Stimulated activated CD8-positive, alpha-beta memory T cell treated with anti-CD3 and anti-CD28 coated beads, Interleukin-7, amount 100 ng/mL, for 1 hour (primary cell): ENCODE results near the gene TMEM217.
A peak's percentile ranks its signal among the peaks of the same experiment; 100 is the strongest.
"Not testable (repeated sequence)": the region's sequence is repeated elsewhere in the genome, so short reads cannot be mapped to it uniquely, and the experiment has no call there.

ENCODE experiments used
- DNase-seq, 2 donors: peaks; one replicate each; pipeline ENCODE4 v3.0.0-alpha.2; 2020; ENCODE audit warnings: low read depth in 2 of 2

Gene TMEM217

GRCh38 chr6:37218511-37218910 is 39.4 kb downstream of the TMEM217 start:
- DNase-seq = no peak

GRCh38 chr6:37218061-37218460 is 39.9 kb downstream of the TMEM217 start:
- no peak for DNase-seq

GRCh38 chr6:37212268-37212667 is 45.7 kb downstream of the TMEM217 start:
- no peak for DNase-seq

GRCh38 chr6:37210313-37210968 is 47.5 kb downstream of the TMEM217 start:
- peak; percentile 67 to 68 for DNase-seq

GRCh38 chr6:37209461-37210205 is 48.3 kb downstream of the TMEM217 start:
- no peak for DNase-seq

- DNase-seq = no peak
Measured at GRCh38 chr6:37208793-37209192, 49.2 kb downstream of the TMEM217 start.

- peak; percentile 70 to 86 for DNase-seq
Measured at GRCh38 chr6:37207903-37208456, 50.0 kb downstream of the TMEM217 start.

- no peak for DNase-seq
Measured at GRCh38 chr6:37206622-37207021, 51.3 kb downstream of the TMEM217 start.

- DNase-seq = no peak
Measured at GRCh38 chr6:37205997-37206340, 52.0 kb downstream of the TMEM217 start.

- no peak for DNase-seq
Measured at GRCh38 chr6:37205175-37205996, 52.6 kb downstream of the TMEM217 start.

- DNase-seq = no peak
Measured at GRCh38 chr6:37204014-37204751, 53.8 kb downstream of the TMEM217 start.

- no peak for DNase-seq
Measured at GRCh38 chr6:37202788-37203491, 55.0 kb downstream of the TMEM217 start.

GRCh38 chr6:37201726-37202125 is 56.2 kb downstream of the TMEM217 start:
- no peak for DNase-seq

- no peak for DNase-seq
Measured at GRCh38 chr6:37200085-37200484, 57.9 kb downstream of the TMEM217 start.

- not testable (repeated sequence) for DNase-seq
Measured at GRCh38 chr6:37196451-37196850, 61.5 kb downstream of the TMEM217 start.

GRCh38 chr6:37194886-37195285 is 63.1 kb downstream of the TMEM217 start:
- DNase-seq = not testable (repeated sequence)

GRCh38 chr6:37192666-37193065 is 65.3 kb downstream of the TMEM217 start:
- no peak for DNase-seq

- no peak for DNase-seq
Measured at GRCh38 chr6:37190159-37190535, 67.8 kb downstream of the TMEM217 start.

GRCh38 chr6:37188962-37189510 is 68.9 kb downstream of the TMEM217 start:
- no peak for DNase-seq

- DNase-seq = no peak
Measured at GRCh38 chr6:37187321-37188022, 70.5 kb downstream of the TMEM217 start.
